ENCODE results near the gene GRIA4. TPM values are rescaled to one million over a fixed set of nuclear protein-coding genes. Genes with fewer than 3 reads are reported as not detected.

The GRIA4 gene
- total RNA-seq, 2 experiments from 2014 or later: not detected

GRCh38 chr11:105799728-105800462 lies 190.0 kb downstream of the GRIA4 start:
- ATAC-seq: no peak
- no peaks in the 10 kb centered on the region for H3K36me3 Mint-ChIP-seq (ENCODE audit: low read depth)

DNA sequence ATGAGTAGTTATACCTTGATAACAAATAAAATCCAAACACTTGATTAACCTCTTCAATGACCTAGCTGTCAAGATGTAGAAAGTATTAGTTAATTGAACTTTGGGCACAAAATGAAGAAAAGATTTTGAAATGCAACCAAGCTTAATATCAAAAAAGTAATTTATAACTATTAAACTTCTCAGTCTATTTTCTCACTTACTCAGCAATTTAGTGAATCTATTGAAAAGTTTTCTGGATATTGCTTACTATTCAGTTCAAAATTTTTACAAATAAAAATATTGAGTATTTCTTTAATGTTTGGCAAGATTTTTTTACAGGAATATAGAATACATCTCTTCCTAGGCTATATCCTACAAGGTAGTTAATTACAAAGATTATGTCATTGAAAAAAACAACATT lies 192.5 kb downstream of the GRIA4 start:
- ATAC-seq (no peak), DNase-seq (no peak)
- peaks cover 1% of the 10 kb centered on the region for H3K27me3 Mint-ChIP-seq
- no peak overlapping the region for H3K4me3 Mint-ChIP-seq
- H3K4me1 Mint-ChIP-seq (ENCODE audit: low read depth): no peaks in the 10 kb centered on the region
- no peak overlapping the region for H3K27ac Mint-ChIP-seq
- intact Hi-C loops (cut with micrococcal nuclease): no loop called here
- ChIA-PET POLR2A (no interaction called here), CTCF (no interaction called here)
- TF ChIP-seq, protein P1, sequence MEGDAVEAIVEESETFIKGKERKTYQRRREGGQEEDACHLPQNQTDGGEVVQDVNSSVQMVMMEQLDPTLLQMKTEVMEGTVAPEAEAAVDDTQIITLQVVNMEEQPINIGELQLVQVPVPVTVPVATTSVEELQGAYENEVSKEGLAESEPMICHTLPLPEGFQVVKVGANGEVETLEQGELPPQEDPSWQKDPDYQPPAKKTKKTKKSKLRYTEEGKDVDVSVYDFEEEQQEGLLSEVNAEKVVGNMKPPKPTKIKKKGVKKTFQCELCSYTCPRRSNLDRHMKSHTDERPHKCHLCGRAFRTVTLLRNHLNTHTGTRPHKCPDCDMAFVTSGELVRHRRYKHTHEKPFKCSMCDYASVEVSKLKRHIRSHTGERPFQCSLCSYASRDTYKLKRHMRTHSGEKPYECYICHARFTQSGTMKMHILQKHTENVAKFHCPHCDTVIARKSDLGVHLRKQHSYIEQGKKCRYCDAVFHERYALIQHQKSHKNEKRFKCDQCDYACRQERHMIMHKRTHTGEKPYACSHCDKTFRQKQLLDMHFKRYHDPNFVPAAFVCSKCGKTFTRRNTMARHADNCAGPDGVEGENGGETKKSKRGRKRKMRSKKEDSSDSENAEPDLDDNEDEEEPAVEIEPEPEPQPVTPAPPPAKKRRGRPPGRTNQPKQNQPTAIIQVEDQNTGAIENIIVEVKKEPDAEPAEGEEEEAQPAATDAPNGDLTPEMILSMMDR (IDR thresholded peaks at IDR 0.05): no peak
- no peaks in the 10 kb centered on the region for H3K36me3 Mint-ChIP-seq (ENCODE audit: low read depth)
- no peaks in the 10 kb centered on the region for H3K9me3 Mint-ChIP-seq

More at GRCh38 chr11:105799728-105800462, 190.0 kb downstream of the GRIA4 start:
- intact Hi-C loops (cut with micrococcal nuclease): no loop called here
- POLR2A ChIA-PET: no interaction called here
- Mint-ChIP-seq H3K4me1 (ENCODE audit: low read depth) (no peaks in the 10 kb centered on the region), H3K4me3 (no peak overlapping the region), H3K27me3 (no peaks in the 10 kb centered on the region), H3K9me3 (no peaks in the 10 kb centered on the region), H3K27ac (no peak overlapping the region)
- CTCF ChIA-PET: no interaction called here
- TF ChIP-seq, protein P1 (IDR thresholded peaks at IDR 0.05): no peak
- no peak for DNase-seq

- Mint-ChIP-seq H3K27me3 (no peaks in the 10 kb centered on the region), H3K4me1 (ENCODE audit: low read depth) (no peaks in the 10 kb centered on the region), H3K4me3 (no peak overlapping the region), H3K36me3 (ENCODE audit: low read depth) (no peaks in the 10 kb centered on the region), H3K27ac (no peak overlapping the region), H3K9me3 (no peaks in the 10 kb centered on the region)
- TF ChIP-seq, protein P1 (IDR thresholded peaks at IDR 0.05): no peak
- ATAC-seq (no peak), DNase-seq (no peak)
- intact Hi-C loops (cut with micrococcal nuclease): no loop called here
- ChIA-PET CTCF (no interaction called here), POLR2A (interaction anchor here (0.6 kb wide), 1 partner anchor 505 kb away, joined by 3 read pairs; no protein-coding TSS in a partner anchor)
Measured at GRCh38 chr11:105811242-105811641, 201.4 kb downstream of the GRIA4 start.

DNA sequence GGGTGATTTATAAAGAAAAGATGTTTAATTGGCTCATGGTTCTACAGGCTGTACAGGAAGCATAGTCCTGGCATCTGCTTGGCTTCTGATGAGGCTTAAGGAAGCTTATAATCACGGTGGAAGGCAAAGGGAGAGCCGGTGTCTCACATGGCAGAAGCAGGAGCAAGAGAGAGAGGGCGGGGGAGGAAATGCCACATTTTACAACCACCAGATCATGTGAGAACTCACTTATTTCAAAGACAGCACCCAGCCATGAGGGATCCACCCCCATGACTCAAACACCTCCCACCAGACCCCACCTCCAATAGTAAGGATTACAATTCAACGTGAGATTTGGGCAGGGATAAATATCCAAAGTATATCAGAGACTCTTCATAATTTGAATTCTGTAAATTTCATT lies 211.5 kb downstream of the GRIA4 start:
- no peak for ATAC-seq
- DNase-seq: no peak
- no peak overlapping the region for H3K27ac Mint-ChIP-seq
- ChIA-PET CTCF (no interaction called here), POLR2A (no interaction called here)
- no peaks in the 10 kb centered on the region for H3K36me3 Mint-ChIP-seq (ENCODE audit: low read depth)
- TF ChIP-seq, protein P1 (IDR thresholded peaks at IDR 0.05): no peak
- no peaks in the 10 kb centered on the region for H3K9me3 Mint-ChIP-seq
- no peak overlapping the region for H3K4me3 Mint-ChIP-seq
- H3K4me1 Mint-ChIP-seq (ENCODE audit: low read depth): no peaks in the 10 kb centered on the region
- intact Hi-C loops (cut with micrococcal nuclease): no loop called here
- H3K27me3 Mint-ChIP-seq: no peaks in the 10 kb centered on the region

- no peak overlapping the region for H3K27ac Mint-ChIP-seq
- CTCF ChIA-PET: no interaction called here
Measured at GRCh38 chr11:105821781-105822180, 211.9 kb downstream of the GRIA4 start.

More at GRCh38 chr11:105821781-105822180, 211.9 kb downstream of the GRIA4 start:
- TF ChIP-seq, protein P1 (IDR thresholded peaks at IDR 0.05): no peak
- intact Hi-C loops (cut with micrococcal nuclease): no loop called here
- Mint-ChIP-seq H3K36me3 (ENCODE audit: low read depth) (no peaks in the 10 kb centered on the region), H3K4me1 (ENCODE audit: low read depth) (no peaks in the 10 kb centered on the region), H3K4me3 (no peak overlapping the region), H3K27me3 (no peaks in the 10 kb centered on the region), H3K9me3 (no peaks in the 10 kb centered on the region)
- POLR2A ChIA-PET: no interaction called here
- ATAC-seq (no peak), DNase-seq (no peak)
